ENCODE results near the gene CWC27. TPM values are rescaled to one million over a fixed set of nuclear protein-coding genes. Genes with fewer than 3 reads are reported as not detected.

CWC27 gene
- total and polyA plus RNA-seq, 10 donors, result 11.1 to 22.1 (median 15.9) TPM

GRCh38 chr5:65024681-65025080, 256.0 kb downstream of the CWC27 start:
- H3K4me3 ChIP-seq, result no peak overlapping the region
- H3K27ac ChIP-seq, result no peak overlapping the region
- peaks cover 0 to 20% (median 5%) of the 10 kb centered on the region in 6 donors for H3K4me1 ChIP-seq
- no peaks in the 10 kb centered on the region for H3K36me3 ChIP-seq
- 87 to 97% (median 89%) methylated on average over 1 of the region's 1 CpG for WGBS, 5 donors
- intact Hi-C loops (cut with DNase I; ENCODE audit: low total_unique reads), result no loop called here
- no peak for DNase-seq
- TF ChIP-seq, protein P1, sequence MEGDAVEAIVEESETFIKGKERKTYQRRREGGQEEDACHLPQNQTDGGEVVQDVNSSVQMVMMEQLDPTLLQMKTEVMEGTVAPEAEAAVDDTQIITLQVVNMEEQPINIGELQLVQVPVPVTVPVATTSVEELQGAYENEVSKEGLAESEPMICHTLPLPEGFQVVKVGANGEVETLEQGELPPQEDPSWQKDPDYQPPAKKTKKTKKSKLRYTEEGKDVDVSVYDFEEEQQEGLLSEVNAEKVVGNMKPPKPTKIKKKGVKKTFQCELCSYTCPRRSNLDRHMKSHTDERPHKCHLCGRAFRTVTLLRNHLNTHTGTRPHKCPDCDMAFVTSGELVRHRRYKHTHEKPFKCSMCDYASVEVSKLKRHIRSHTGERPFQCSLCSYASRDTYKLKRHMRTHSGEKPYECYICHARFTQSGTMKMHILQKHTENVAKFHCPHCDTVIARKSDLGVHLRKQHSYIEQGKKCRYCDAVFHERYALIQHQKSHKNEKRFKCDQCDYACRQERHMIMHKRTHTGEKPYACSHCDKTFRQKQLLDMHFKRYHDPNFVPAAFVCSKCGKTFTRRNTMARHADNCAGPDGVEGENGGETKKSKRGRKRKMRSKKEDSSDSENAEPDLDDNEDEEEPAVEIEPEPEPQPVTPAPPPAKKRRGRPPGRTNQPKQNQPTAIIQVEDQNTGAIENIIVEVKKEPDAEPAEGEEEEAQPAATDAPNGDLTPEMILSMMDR (IDR thresholded peaks at IDR 0.05 in 8 of 11, conservative IDR thresholded peaks at IDR 0.05 in 3 of 11), result no peak
- TF ChIP-seq POLR2AphosphoS5 (IDR thresholded peaks at IDR 0.05) (no peak), POLR2A (IDR thresholded peaks at IDR 0.05) (no peak)
- no peaks in the 10 kb centered on the region for H3K27me3 ChIP-seq (replicated peaks in 1 of 7)
- no peaks in the 10 kb centered on the region for H3K9me3 ChIP-seq

DNA sequence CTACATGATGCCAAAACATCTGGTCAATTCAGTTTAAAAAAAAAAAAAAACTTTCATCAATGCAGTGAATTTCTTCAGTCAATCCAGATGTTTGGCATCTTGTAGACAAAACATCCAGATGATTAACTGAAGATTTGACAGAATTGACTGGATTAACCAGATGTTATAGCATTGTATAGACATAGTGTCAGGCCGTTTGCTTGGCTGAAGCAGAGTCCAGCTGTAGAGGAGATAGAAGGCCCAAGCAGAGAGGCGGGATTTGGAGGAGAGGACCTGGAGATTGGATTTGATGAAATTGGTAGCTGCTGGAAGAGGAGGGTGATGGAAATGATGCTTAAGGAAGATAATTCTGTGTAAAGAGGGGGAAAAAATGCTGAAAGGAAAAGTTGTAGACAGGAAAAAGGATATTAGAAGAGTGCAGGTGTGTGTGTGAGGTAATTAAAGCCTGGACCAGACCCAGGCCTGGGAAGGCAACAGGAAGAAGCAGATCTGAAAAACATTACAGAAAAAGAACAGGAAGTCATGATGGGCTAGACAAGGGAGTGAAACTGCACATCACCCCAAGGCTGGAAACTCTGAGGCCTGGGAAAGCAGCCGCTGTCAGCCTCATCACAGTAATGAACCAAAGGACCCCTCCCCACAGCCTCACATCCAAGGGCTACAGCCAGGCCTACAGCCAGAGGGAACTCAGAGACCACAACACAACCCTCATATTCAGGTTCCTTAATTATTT, 258.3 kb downstream of the CWC27 start:
- 66 to 79% (median 71%) methylated on average over 3 of the region's 3 CpGs for WGBS, 5 donors
- Histone ChIP-seq H3K9me3 (no peaks in the 10 kb centered on the region), H3K36me3 (no peaks in the 10 kb centered on the region), H3K4me3 (no peak overlapping the region), H3K4me1 (peaks cover 0 to 14% (median 2%) of the 10 kb centered on the region in 6 donors), H3K27ac (peak overlapping the region in 1 of 8 donors; percentile 6), H3K27me3 (replicated peaks in 1 of 7) (no peaks in the 10 kb centered on the region)
- TF ChIP-seq, protein P1 (IDR thresholded peaks at IDR 0.05 in 8 of 11, conservative IDR thresholded peaks at IDR 0.05 in 3 of 11), result no peak
- TF ChIP-seq POLR2AphosphoS5 (IDR thresholded peaks at IDR 0.05) (no peak), POLR2A (IDR thresholded peaks at IDR 0.05) (no peak)
- intact Hi-C loops (cut with DNase I; ENCODE audit: low total_unique reads), result no loop called here
- DNase-seq, result peak; percentile 54

DNA sequence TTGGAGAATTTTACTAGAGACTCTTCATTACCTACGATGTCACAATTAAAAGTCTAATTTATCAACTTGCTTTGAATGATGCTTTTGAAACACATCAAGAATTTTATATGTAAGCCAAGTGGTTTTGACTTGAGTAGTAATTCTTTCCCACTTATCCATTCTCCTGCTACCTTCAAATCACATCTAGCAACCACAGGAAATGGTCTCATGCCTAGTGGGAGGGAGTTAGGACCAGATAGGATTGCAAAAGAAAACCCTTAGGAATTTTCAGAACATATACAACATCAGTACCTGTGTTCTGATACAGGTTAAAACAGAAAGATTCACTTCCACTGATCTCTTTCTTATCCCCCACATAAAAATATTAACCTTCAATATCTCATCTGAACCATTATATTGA, 260.4 kb downstream of the CWC27 start:
- no peaks in the 10 kb centered on the region for H3K9me3 ChIP-seq
- no peak overlapping the region for H3K27ac ChIP-seq
- 95 to 98% (median 98%) methylated on average over 1 of the region's 1 CpG for WGBS, 5 donors
- no peaks in the 10 kb centered on the region for H3K27me3 ChIP-seq (replicated peaks in 1 of 7)
- DNase-seq, result no peak
- intact Hi-C loops (cut with DNase I; ENCODE audit: low total_unique reads), result no loop called here
- TF ChIP-seq POLR2AphosphoS5 (IDR thresholded peaks at IDR 0.05), result no peak
- TF ChIP-seq, protein P1 (IDR thresholded peaks at IDR 0.05 in 8 of 11, conservative IDR thresholded peaks at IDR 0.05 in 3 of 11), result no peak
- TF ChIP-seq POLR2A (IDR thresholded peaks at IDR 0.05), result no peak
- peaks cover 0 to 7% (median 2%) of the 10 kb centered on the region in 6 donors for H3K4me1 ChIP-seq
- no peaks in the 10 kb centered on the region for H3K36me3 ChIP-seq
- H3K4me3 ChIP-seq, result no peak overlapping the region

GRCh38 chr5:65030056-65030455, 261.3 kb downstream of the CWC27 start:
- no peak overlapping the region for H3K27ac ChIP-seq
- DNase-seq, result no peak
- peaks cover 0 to 16% (median 9%) of the 10 kb centered on the region in 6 donors for H3K4me1 ChIP-seq
- intact Hi-C loops (cut with DNase I; ENCODE audit: low total_unique reads), result no loop called here
- no peaks in the 10 kb centered on the region for H3K36me3 ChIP-seq
- no peaks in the 10 kb centered on the region for H3K27me3 ChIP-seq (replicated peaks in 1 of 7)
- H3K4me3 ChIP-seq, result no peak overlapping the region
- TF ChIP-seq, protein P1 (IDR thresholded peaks at IDR 0.05 in 8 of 11, conservative IDR thresholded peaks at IDR 0.05 in 3 of 11), result no peak
- TF ChIP-seq POLR2AphosphoS5 (IDR thresholded peaks at IDR 0.05) (no peak), POLR2A (IDR thresholded peaks at IDR 0.05) (no peak)
- H3K9me3 ChIP-seq, result no peaks in the 10 kb centered on the region

All from spleen (tissue), 11 donors.